ENCODE results near the gene DNM2.

The DNM2 gene

DNA sequence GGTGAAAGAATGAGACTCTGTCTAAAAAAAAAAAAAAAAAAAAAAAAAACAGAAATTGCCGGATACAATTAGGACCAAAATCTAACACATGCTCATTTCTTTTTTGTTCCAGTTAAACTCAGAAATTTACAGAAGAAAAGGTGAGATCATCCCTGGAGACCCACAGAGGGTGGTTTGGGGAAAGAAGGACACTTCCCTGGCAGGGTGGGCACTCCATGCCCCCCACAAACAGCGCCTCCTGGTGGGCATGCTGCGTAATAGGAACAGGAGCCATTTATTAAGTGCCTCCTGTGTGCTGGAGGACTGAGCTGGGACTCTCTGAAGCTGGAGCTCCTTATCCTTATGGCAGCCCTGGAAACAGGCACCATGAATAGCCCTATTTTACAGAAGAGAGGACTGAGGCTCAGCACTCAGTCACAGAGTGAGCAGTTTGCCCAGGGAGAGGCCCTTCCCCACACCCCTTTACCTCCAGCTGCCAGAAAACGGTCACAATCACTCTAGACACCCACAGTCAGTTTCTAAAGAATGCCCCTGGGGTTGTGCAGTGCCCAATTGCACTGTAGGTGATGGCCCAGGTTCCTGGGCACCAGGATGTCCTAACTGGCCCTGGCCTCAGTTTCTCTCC lies 140.4 kb downstream of the DNM2 start (continued):
- TF ChIP-seq, protein P1, sequence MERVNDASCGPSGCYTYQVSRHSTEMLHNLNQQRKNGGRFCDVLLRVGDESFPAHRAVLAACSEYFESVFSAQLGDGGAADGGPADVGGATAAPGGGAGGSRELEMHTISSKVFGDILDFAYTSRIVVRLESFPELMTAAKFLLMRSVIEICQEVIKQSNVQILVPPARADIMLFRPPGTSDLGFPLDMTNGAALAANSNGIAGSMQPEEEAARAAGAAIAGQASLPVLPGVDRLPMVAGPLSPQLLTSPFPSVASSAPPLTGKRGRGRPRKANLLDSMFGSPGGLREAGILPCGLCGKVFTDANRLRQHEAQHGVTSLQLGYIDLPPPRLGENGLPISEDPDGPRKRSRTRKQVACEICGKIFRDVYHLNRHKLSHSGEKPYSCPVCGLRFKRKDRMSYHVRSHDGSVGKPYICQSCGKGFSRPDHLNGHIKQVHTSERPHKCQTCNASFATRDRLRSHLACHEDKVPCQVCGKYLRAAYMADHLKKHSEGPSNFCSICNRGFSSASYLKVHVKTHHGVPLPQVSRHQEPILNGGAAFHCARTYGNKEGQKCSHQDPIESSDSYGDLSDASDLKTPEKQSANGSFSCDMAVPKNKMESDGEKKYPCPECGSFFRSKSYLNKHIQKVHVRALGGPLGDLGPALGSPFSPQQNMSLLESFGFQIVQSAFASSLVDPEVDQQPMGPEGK (tag by site-specific recombination; IDR thresholded peaks at IDR 0.05), result peak; percentile 76
- no peak for TF ChIP-seq ZNF785 (tag by site-specific recombination; IDR thresholded peaks at IDR 0.05)
- TF ChIP-seq, protein P2, sequence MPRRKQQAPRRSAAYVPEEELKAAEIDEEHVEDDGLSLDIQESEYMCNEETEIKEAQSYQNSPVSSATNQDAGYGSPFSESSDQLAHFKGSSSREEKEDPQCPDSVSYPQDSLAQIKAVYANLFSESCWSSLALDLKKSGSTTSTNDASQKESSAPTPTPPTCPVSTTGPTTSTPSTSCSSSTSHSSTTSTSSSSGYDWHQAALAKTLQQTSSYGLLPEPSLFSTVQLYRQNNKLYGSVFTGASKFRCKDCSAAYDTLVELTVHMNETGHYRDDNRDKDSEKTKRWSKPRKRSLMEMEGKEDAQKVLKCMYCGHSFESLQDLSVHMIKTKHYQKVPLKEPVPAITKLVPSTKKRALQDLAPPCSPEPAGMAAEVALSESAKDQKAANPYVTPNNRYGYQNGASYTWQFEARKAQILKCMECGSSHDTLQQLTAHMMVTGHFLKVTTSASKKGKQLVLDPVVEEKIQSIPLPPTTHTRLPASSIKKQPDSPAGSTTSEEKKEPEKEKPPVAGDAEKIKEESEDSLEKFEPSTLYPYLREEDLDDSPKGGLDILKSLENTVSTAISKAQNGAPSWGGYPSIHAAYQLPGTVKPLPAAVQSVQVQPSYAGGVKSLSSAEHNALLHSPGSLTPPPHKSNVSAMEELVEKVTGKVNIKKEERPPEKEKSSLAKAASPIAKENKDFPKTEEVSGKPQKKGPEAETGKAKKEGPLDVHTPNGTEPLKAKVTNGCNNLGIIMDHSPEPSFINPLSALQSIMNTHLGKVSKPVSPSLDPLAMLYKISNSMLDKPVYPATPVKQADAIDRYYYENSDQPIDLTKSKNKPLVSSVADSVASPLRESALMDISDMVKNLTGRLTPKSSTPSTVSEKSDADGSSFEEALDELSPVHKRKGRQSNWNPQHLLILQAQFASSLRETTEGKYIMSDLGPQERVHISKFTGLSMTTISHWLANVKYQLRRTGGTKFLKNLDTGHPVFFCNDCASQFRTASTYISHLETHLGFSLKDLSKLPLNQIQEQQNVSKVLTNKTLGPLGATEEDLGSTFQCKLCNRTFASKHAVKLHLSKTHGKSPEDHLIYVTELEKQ (tag by site-specific recombination; IDR thresholded peaks at IDR 0.05; ENCODE audit: borderline replicate concordance), result no peak
- no peak for TF ChIP-seq ZNF335 (tag by site-specific recombination; conservative IDR thresholded peaks at IDR 0.05)
- peak; percentile 36 for TF ChIP-seq ZNF654 (tag by site-specific recombination; IDR thresholded peaks at IDR 0.05; ENCODE audit: low read depth)
- TF ChIP-seq, protein P3, sequence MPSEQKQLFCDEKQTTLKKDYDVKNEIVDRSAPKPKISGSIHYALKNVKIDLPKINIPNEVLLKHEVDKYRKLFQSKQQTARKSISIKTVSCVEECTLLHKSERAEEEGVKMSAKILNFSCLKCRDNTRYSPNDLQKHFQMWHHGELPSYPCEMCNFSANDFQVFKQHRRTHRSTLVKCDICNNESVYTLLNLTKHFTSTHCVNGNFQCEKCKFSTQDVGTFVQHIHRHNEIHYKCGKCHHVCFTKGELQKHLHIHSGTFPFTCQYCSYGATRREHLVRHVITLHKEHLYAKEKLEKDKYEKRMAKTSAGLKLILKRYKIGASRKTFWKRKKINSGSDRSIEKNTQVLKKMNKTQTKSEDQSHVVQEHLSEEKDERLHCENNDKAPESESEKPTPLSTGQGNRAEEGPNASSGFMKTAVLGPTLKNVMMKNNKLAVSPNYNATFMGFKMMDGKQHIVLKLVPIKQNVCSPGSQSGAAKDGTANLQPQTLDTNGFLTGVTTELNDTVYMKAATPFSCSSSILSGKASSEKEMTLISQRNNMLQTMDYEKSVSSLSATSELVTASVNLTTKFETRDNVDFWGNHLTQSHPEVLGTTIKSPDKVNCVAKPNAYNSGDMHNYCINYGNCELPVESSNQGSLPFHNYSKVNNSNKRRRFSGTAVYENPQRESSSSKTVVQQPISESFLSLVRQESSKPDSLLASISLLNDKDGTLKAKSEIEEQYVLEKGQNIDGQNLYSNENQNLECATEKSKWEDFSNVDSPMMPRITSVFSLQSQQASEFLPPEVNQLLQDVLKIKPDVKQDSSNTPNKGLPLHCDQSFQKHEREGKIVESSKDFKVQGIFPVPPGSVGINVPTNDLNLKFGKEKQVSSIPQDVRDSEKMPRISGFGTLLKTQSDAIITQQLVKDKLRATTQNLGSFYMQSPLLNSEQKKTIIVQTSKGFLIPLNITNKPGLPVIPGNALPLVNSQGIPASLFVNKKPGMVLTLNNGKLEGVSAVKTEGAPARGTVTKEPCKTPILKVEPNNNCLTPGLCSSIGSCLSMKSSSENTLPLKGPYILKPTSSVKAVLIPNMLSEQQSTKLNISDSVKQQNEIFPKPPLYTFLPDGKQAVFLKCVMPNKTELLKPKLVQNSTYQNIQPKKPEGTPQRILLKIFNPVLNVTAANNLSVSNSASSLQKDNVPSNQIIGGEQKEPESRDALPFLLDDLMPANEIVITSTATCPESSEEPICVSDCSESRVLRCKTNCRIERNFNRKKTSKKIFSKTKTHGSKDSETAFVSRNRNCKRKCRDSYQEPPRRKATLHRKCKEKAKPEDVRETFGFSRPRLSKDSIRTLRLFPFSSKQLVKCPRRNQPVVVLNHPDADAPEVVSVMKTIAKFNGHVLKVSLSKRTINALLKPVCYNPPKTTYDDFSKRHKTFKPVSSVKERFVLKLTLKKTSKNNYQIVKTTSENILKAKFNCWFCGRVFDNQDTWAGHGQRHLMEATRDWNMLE (tag by site-specific recombination; conservative IDR thresholded peaks at IDR 0.05; ENCODE audit: low read depth), result no peak
- no peak for TF ChIP-seq ZNF548 (tag by site-specific recombination; IDR thresholded peaks at IDR 0.05)
- TF ChIP-seq ZNF624 (tag by site-specific recombination; IDR thresholded peaks at IDR 0.05), result no peak
- TF ChIP-seq ZNF510 (tag by site-specific recombination; IDR thresholded peaks at IDR 0.05; ENCODE audit: insufficient replicate concordance), result no peak
- TF ChIP-seq, protein P4, sequence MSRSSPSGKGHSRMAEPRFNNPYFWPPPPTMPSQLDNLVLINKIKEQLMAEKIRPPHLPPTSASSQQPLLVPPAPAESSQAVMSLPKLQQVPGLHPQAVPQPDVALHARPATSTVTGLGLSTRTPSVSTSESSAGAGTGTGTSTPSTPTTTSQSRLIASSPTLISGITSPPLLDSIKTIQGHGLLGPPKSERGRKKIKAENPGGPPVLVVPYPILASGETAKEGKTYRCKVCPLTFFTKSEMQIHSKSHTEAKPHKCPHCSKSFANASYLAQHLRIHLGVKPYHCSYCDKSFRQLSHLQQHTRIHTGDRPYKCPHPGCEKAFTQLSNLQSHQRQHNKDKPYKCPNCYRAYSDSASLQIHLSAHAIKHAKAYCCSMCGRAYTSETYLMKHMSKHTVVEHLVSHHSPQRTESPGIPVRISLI (tag by site-specific recombination; IDR thresholded peaks at IDR 0.05), result peak; percentile 41; the same call in 1 of the 2 replicates

DNA sequence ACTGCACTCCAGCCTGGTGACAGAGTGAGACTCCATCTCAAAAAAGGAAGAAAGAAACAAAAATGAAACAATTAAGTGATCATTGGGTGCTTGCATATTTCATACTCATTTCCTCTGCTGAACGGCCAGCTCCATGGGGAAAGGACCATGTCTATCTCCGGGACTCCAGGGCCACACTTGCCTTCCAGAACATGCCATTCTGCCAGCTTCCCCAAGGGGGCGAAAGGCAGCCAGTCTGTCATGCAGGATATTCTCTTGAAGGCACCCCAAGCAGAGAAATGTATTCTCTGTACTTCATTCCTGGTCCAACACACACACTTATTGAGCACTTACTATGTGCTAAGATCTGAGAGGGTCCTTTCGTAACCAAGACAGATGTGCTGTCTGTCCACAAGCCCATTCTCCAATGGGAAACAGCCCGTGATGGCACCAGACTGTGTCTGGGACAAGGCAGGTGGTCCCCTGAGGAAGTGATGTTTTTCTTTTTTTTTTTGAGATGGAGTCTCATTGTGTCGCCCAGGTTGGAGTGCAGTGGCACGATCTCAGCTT lies 143.3 kb downstream of the DNM2 start:
- Histone ChIP-seq H3K4me3 (ENCODE audit: low read depth, low read length) (no peak overlapping the region), H3K27ac (ENCODE audit: extremely low read depth, low read depth, low read length) (no peak overlapping the region), H3K36me3 (ENCODE audit: control insufficient read depth in 2 of 2, insufficient read depth in 1 of 2, low read length in 2 of 2) (no peaks in the 10 kb centered on the region), H3K9me3 (ENCODE audit: control insufficient read depth, insufficient read depth, low read depth, low read length) (no peaks in the 10 kb centered on the region), H3K4me1 (ENCODE audit: control insufficient read depth, insufficient read depth, low read length) (no peaks in the 10 kb centered on the region)
- CTCF ChIA-PET, result interaction anchor here (1.0 to 5.8 kb wide), 7 partner anchors 9 to 144 kb away, joined by 3 to 98 read pairs (median 5); partner anchors contain the start of genes DNM2 and TMED1
- TF ChIP-seq ZNF174 (tag by site-specific recombination; IDR thresholded peaks at IDR 0.05) (no peak), ZNF664 (tag by site-specific recombination; IDR thresholded peaks at IDR 0.05) (peak; percentile 93)
- POLR2A ChIA-PET, result interaction anchor here (0.6 to 1.0 kb wide), 2 partner anchors 226 to 481 kb away, joined by 3 to 9 read pairs; partner anchors contain the start of gene TYK2
